K562 (cell line): ENCODE data around the gene SMARCA4. TPM values are rescaled to one million over a fixed set of nuclear protein-coding genes. Genes with fewer than 3 reads are reported as not detected.

ENCODE experiments used
- BCLAF1 ChIP-seq, 2 experiments: fragments of 450-650 bp in 1 of 2; IDR thresholded peaks; 2 replicates each; pipeline ENCODE4 v1.6.1; 2011 to 2017; ENCODE audit warnings: low read depth in 2 of 2, antibody characterized with exemption in 1 of 2, borderline replicate concordance in 1 of 2, low read length in 1 of 2, mild to moderate bottlenecking in 1 of 2, mixed read lengths in 1 of 2; ENCODE audit not compliant: control insufficient read depth in 1 of 2
- CC2D1A ChIP-seq: fragments of 450-650 bp; IDR thresholded peaks from 2 replicates; pipeline ENCODE4 v1.6.1; 2017; ENCODE audit warnings: mild to moderate bottlenecking
- DMBX1 ChIP-seq: fragments of 250-450 bp; sonication (Bioruptor Pico); IDR thresholded peaks from 2 replicates; pipeline ENCODE4 v1.8.0; 2022; ENCODE audit warnings: inconsistent platforms, mild to moderate bottlenecking, moderate library complexity, borderline replicate concordance
- E2F1 ChIP-seq: sonication (generic); formaldehyde crosslinking; IDR thresholded peaks from 2 replicates; pipeline ENCODE4 v1.8.1; 2023; ENCODE audit warnings: mild to moderate bottlenecking, missing genetic modification reagents, moderate library complexity
- ELF1 ChIP-seq: fragments of 200-800 bp; sonication (Bioruptor generic); IDR thresholded peaks from 2 replicates; pipeline ENCODE4 v1.6.1; 2016; ENCODE audit warnings: missing genetic modification characterization, missing compliant biosample characterization
- KDM4B ChIP-seq, 2 experiments: fragments of 450-650 bp in 1 of 2; sonication (generic) in 1 of 2; IDR thresholded peaks; 2 replicates each; pipeline ENCODE4 v1.6.1; 2016 to 2017; ENCODE audit warnings: borderline replicate concordance in 2 of 2, antibody characterized with exemption in 1 of 2, low read depth in 1 of 2, mild to moderate bottlenecking in 1 of 2
- MBD1 ChIP-seq: fragments of 250-450 bp; sonication (Bioruptor Pico); IDR thresholded peaks from 2 replicates; pipeline ENCODE4 v1.8.0; 2022; ENCODE audit warnings: inconsistent platforms
- MCM5 ChIP-seq: fragments of 450-650 bp; IDR thresholded peaks from 2 replicates; pipeline ENCODE4 v1.6.1; 2016; ENCODE audit warnings: low read depth
- MXI1 ChIP-seq: IDR thresholded peaks from 2 replicates; pipeline ENCODE4 v1.6.1; 2011; ENCODE audit warnings: low read depth, mild to moderate bottlenecking, improper control_type of control experiment, low read length
- MYBL2 ChIP-seq, 2 experiments: fragments of 450-650 bp in 1 of 2; sonication (generic) in 1 of 2; formaldehyde crosslinking in 1 of 2; IDR thresholded peaks; 2 replicates each; pipeline versions ENCODE4 v1.6.1 to v1.8.1; 2017 to 2022; ENCODE audit warnings: borderline replicate concordance in 1 of 2, inconsistent platforms in 1 of 2, low read depth in 1 of 2, mild to moderate bottlenecking in 1 of 2, missing genetic modification reagents in 1 of 2, moderate library complexity in 1 of 2
- NFATC3 ChIP-seq: fragments of 450-650 bp; IDR thresholded peaks from 2 replicates; pipeline ENCODE4 v1.6.1; 2017; ENCODE audit warnings: mild to moderate bottlenecking
- RCOR1 ChIP-seq, 2 experiments: IDR thresholded peaks; 2 replicates each; pipeline ENCODE4 v1.6.1; 2012; ENCODE audit warnings: low read depth in 2 of 2, low read length in 2 of 2, borderline replicate concordance in 1 of 2, improper control_type of control experiment in 1 of 2
- SRSF1 ChIP-seq: fragments of 200-400 bp; formaldehyde crosslinking; IDR thresholded peaks from 2 replicates; pipeline ENCODE4 v1.6.1; 2017; ENCODE audit warnings: mild to moderate bottlenecking, low read depth, low read length, moderate library complexity
- ZBTB5 ChIP-seq: fragments of 450-650 bp; IDR thresholded peaks from 2 replicates; pipeline ENCODE4 v1.6.1; 2017; ENCODE audit warnings: antibody characterized with exemption
- ZNF280B ChIP-seq: fragments of 250-450 bp; sonication (Bioruptor Pico); IDR thresholded peaks from 2 replicates; pipeline ENCODE4 v1.5.1; 2021; ENCODE audit warnings: mild to moderate bottlenecking
- ZNF282 ChIP-seq: sonication (generic); formaldehyde crosslinking; IDR thresholded peaks from 2 replicates; pipeline ENCODE4 v1.8.1; 2023; ENCODE audit warnings: missing genetic modification reagents
- polyA plus RNA-seq, 8 experiments: library from polyadenylated mRNA; depleted of rRNA in 4 of 8; stranded (reverse) in 5 of 8; unstranded in 3 of 8; fragments of >200 nt; fragmentation: Nextera tagmentation in 2 of 8; fragmentation: Illumina TruSeq in 1 of 8; extraction: Ambion mirVana in 2 of 8; extraction: Trizol in 1 of 8; gene quantifications; 2 replicates each; pipeline versions ENCODE4 v1.2.1 to v1.2.3, GENCODE V29; 2011 to 2014; ENCODE audit warnings: inconsistent platforms in 1 of 8, missing spikeins in 1 of 8
- total RNA-seq, 7 experiments: library from RNA; depleted of rRNA in 6 of 7; stranded (reverse); fragments of >200 nt in 6 of 7; fragmentation: Illumina TruSeq in 2 of 7; extraction: Trizol in 2 of 7; gene quantifications; 2 replicates each; pipeline versions ENCODE4 v1.2.1 to v1.2.3, GENCODE V29; 2011 to 2021; ENCODE audit warnings: low replicate concordance in 1 of 7

Gene SMARCA4
- total and polyA plus RNA-seq, 9 of the 15 experiments (the other 6 are each of a cell fraction or from before 2014, with no cell fraction given), result 19.3 to 207 (median 52.1) TPM

GRCh38 chr19:11089254-11090013, 128.6 kb downstream of the SMARCA4 start, which contains the start of gene LDLR (continued):
- TF ChIP-seq ZNF280B (CRISPR knock-in tag) (no peak), ELF1 (tag) (no peak), E2F1 (peak; percentile 59), CC2D1A (no peak), RCOR1 (IDR thresholded peaks at IDR 0.05; ENCODE audit: borderline replicate concordance in 1 of 2, low read depth in 2 of 2, low read length in 2 of 2) (peak in 1 of 2 experiments; percentile 86; a peak in 2 of 4 replicates), MBD1 (no peak), ZNF282 (no peak), MXI1 (no peak; the same call in 1 of the 2 replicates), SRSF1 (no peak), ZBTB5 (no peak), MYBL2 (IDR thresholded peaks at IDR 0.05; ENCODE audit: low read depth) (peak; percentile 91), MYBL2 (CRISPR knock-in tag; IDR thresholded peaks at IDR 0.05; ENCODE audit: borderline replicate concordance) (no peak), MCM5 (no peak), BCLAF1 (IDR thresholded peaks at IDR 0.05; ENCODE audit: borderline replicate concordance in 1 of 2, control insufficient read depth in 1 of 2, low read depth in 2 of 2, low read length in 1 of 2) (peak in 1 of 2 experiments; percentile 47; a peak in 1 of 4 replicates), DMBX1 (CRISPR knock-in tag) (no peak), NFATC3 (no peak), KDM4B (IDR thresholded peaks at IDR 0.05; ENCODE audit: borderline replicate concordance in 2 of 2, low read depth in 1 of 2) (0 out of 4 replicates have a peak, but pooled peaks of 1 of the 2 experiments have one; percentile 45)
